HG03196 (cell line): ENCODE results near the gene TXNDC11.

ENCODE experiments used
- ATAC-seq: cut with Tn5 transposase; IDR thresholded peaks from one replicate; pipeline ENCODE4 v1.9.1; 2021; ENCODE audit not compliant: unreplicated experiment

The TXNDC11 gene

DNA sequence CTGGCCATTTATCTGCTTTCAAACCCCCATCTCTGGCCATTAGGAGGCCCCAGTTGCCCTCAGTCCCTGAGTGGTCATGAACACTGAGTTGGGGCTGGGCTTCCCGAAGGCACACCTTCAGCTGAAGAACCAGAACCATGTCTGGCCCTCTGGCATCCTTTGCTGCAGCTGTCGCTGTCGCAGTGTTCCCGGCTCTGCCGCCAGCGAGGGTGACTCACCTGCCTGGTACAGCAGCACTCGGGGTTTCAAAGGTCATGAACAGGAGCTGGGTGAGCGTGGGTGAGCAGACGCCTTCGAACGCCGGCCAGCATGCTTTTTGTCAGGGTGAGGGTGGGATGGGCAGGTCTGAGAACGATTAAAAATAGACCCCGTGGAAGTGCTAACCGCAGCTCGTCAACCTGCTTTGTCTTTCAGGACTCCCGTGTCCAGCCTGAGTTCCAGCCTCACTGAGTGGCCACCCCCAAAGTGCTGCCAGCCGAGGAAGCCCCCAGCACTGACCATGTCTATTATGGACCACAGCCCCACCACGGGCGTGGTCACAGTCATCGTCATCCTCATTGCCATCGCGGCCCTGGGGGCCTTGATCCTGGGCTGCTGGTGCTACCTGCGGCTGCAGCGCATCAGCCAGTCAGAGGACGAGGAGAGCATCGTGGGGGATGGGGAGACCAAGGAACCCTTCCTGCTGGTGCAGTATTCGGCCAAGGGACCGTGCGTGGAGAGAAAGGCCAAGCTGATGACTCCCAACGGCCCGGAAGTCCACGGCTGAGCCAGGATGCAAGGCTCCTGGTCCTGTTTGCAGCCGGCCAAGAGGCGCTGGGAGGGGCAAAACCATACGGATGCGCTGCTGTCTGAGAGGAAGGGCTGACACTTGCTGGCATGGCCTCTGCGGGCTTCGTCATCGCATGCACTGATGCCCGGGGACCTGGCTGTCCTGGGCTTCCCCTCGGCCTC, 66.8 kb downstream of the TXNDC11 start:
- ATAC-seq: no peak

DNA sequence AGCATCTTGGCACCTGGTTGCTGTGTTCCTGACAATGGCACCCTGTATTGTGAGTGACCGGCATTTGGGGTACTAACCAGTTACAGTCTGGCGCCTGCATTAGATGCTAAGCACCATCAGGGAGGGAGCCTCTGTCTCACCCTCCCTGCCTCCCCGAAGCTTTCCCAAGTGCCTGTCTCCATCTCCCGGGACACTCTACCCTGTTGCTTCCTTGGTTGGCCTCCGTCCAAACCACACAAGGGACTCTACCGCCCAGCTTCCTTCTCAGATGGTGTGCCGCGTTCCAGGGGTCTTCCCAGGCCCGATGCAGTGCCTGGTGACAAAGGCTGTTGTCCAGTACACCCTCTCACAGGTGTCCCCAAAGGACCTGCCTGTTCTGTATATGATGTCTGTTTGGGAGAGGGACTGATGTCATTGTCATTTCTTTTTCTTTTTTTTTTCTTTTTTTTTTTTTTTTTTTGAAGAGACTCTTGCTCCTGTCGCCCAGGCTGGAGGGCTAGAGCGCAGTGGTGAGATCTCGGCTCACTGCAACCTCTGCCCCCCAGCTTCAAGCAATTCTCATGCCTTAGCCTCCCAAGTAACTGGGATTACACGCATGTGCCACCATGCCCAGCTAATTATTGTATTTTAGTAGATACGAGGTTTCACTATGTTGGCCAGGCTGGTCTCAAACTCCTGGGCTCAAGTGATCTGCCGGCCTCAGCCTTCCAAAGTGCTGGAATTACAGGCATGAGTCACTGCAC, 67.7 kb downstream of the TXNDC11 start:
- ATAC-seq: no peak

DNA sequence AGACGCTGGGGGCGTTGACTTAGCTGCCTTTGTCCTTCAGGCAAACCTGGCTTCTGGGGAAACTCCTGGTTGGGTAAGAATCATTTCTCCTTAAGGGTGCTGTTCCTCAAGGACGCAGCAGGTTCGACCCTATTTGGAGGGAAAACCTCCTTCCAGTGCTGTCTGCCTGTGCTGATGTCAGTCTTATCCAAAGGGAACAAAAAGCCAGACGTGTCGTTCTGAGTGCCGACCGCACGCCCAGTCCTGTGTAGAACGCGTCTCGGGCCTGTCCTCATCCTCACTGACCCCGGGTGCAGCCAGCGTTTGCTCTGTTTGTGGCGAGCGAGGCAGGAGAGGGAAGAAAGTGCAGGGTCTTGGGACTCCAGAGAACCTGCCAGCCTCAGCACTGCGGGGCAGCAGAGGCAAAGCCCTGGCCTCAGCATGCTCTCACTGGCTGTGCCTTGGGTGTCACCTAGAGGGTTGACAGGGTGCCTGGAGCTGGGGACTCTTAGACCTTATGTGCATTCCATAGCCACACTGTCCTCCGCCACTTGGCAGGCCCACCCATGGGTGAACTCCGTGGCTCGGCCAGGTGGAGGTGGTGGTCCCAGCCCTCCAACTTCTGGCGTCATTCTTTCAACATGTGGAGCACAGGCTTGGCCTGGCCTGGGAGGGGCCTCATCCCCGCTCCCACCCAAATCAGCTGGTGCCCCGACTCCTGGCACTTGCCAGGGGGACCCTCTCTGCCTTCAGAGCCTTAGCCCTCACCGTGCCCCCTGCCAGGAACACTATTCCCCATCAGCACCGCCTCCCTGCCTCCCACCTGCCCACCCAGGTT, 68.4 kb downstream of the TXNDC11 start:
- ATAC-seq: no peak

DNA sequence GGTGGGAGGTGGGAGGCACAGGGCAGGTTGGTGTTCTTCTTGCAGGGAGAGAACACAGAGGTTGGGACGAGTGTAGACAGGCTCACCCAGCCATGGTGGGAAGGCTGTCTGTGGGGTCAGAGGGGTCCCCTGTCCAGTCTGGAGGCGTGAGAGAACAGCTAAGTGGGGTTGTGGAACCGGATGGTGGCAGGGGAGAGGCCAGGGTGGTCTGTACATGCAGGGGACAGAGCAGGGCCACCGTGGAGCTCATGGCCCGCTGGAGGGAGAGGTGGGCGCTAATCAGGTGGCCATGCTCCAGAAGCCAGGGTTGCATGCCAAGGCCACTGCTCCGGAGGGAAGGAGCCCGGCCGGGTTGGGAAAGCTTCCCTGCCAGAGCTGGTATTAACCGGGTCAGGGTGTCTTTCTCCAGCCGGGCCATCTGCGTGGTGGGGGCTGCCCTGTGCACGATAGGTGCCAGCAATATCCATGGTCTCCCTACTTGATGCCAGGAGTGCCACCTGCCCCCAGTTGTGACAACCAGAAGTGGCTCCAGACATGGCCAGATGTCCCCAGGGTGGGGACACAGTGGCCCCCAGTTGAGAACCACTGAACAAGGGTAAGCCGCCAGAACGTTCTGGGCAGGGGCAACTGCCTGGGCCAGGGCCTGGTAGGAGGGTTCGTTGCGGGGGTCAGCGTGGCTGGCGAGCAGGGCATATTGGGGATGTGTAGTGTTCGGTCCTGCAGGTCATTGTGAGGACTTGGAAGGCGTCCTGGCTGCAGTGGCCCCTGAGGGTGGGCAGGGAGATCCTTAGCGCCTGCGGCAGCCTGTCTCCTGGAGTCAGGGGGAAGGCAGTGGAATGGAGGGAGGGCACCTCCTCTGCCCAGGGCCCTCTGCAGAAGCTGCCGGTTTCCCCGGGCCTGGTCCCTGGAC, 69.3 kb downstream of the TXNDC11 start:
- no peak for ATAC-seq

DNA sequence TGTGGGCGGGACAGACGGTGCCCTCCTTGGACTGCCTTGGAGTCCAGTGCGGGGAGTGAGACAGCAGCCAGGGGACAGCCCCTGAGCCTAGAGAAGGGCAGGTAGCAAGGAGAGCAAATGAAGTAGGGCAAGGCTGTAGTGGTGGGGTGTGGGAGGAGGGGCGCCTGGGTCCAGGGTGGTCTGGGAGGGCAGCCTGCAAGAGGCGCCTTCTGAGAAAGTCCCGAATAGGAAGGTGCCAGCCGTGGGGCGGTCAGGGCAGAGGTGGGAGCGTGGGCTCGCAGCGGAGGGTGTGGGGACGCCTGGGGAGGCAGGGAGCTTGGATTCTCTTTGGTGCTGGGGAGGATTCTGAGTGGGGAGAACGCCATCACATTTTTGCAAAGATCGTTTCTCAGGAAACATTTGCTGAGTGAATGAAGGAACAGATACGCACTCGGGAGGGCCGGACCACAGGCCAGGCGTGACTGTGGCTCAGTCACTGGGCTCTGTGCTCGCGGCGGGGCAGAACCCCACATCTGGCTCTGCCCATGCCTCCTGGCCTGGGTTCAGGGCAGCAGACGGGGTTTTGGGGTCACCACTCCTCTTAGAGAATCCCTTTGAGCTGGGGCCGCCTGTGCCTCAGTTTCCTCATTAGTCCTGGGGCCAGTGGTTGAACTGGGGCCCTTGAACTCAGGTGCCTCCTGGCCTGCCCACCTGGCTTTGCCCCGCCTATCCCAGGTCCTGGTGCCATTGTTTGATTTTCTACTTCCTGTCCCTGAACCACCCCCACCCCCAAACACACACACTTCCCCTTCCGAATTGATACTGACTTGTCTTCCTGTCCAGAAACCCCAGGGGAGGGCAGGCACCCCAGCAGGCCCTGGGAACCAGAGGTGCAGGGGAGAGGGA, 70.2 kb downstream of the TXNDC11 start:
- no peak for ATAC-seq

DNA sequence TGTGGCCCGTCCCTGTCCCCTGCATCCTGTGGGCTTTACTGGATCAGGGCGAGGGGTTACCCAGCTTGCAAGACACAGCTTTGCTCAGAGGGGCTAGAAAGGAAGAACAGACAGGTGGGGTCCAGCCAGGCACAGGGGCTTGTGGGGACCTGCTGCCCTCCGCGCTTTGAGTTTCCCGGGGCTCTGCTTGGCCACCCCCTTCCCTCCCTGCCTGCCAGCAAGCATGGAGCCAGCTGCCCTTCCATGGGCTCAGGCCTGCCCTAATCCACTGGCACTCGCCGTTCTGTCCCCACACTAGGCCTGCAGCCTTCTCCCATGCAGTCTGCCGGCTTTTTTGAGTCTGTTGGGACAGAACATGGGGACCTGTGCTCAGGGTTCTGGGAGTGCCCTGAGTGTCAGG, 71.0 kb downstream of the TXNDC11 start:
- no peak for ATAC-seq

DNA sequence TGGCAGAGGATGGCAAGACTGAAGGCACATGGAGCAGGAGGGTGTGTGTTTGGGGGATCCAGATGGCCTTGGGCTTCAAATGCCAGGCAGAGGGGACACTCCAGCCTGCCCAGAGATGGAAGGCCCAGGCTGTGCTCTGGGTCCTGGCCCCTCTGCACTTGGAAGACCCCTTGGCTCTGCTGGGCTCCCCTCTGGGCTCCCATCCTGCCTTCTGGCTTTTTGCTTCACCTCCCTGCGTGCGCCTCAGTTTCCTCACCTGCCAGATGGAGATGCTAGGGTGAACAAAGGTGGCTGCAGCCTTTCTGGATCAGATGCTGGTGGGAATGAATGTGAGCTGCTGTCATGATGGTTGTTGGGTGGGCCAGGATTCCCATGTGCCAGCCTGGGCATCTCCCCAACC, 71.4 kb downstream of the TXNDC11 start:
- ATAC-seq: no peak

DNA sequence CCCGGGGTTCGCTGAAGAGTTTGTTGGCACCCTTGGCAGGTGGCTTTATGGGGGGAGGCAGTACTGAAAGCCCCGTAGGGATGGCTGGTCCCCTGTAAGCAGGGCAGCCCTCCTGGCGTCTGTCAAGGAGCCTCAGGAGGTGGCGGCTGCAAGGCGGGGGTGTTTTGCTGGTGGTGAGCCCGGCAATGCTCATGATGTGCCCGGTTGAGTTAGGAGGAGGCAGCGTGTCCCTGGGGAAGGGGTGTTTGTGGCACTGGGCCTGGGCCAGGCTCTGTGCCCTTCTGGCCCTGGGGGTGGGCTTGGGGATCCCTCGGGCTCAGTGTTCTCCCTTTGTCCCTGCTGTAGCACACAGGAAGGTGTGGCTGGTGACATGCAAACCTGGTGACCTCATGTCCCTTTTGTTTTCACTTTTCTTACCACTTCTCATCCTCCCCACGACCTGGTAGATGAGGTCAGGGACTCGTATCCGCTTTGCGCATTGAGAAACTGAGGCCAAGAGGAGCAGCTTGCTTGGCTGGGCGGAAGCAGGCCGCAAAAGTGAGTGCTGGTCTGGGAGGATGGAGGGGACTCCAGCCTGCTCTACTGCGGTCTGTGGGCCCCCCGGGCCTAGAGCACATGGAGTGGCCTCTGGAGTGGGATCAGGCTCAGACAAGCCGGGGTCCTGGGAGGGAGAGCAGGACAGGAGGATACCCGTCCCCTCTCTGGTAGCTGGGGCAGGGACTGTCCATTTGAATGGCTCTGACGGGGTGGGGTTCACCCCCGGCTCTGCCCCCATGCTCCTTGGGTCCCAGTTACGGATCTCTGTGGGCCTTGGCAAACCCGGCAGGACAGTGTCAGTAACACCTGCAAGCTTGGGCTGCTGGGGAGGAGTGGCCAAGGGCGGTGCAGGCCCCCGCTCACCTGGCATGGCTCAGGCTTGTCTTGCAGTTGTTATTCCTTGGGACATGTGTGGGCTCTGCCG, 72.2 kb downstream of the TXNDC11 start:
- ATAC-seq: peak; percentile 29

DNA sequence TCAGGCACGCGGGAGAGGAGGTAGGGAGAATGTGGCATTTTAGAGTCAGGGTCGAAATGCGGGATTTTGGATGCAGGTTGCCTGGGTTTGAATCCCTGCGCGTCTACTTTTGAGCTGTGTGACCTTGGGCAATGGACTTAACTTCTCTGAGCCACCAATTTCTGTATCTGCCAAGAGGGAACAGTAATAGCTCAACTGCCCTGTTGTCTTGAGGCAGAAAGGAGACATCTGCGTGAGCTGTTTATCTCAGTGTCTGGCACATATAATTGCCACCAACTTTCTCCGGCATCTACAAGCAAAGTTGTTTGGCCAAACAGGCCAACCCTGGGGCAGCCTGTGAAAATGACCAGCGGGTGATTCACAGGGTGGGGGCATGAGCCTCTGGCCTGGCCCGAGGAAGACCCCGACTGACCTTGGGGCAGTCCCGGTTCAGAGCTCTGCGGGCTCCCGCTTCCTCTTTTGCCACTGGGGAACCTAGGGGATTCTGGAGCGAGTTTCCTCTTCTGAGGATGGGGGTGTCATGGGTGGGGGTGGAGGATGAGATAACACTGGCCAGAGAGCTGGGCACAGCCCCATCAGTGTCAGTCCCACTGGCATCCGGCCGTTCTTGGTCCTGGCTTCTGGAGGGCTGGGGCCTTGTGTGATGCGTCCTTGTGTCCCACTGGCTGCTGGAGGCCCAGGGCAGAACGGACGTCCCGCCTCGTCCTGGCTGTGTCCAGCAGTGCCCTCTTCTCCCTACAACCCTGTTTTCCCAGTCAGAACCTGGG, 73.1 kb downstream of the TXNDC11 start:
- no peak for ATAC-seq

DNA sequence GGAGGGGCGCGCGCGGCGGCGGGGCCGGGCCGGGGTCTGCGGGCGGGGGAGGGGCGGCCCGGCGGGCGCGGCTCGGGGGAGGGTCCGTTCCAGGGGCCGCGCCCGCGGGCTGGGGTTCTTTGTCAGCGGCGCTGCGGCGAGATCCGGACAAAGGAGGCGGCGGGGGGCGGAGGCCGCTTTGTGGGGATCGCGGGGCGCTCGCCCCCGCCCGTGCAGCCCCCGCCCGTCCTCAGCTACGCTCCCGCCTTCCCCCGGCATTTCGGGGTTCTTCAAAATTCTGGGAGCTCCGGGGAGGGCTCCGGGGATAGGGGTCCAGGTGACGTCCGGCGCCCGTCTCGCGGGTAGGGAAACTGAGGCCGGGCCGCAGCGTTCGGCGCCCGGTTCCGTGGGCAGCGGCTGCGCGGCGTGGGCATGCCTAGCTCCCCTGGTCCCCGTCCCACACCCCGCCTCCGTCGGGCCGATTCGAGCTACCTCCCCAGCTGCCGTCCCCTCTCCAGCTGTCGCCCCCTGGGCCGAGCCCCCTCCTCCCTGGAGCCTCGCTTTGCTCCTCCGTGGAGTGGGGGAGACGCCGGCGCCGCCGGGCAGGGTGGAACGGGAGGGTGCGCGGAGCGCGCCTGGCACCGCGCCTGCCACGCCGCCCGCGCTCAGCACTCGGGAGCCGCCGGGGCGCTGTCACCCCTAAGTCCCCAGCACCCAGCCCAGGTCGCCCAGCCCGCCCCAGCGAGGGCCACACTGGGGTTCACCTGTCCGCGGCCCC, 73.9 kb downstream of the TXNDC11 start:
- ATAC-seq: no peak

DNA sequence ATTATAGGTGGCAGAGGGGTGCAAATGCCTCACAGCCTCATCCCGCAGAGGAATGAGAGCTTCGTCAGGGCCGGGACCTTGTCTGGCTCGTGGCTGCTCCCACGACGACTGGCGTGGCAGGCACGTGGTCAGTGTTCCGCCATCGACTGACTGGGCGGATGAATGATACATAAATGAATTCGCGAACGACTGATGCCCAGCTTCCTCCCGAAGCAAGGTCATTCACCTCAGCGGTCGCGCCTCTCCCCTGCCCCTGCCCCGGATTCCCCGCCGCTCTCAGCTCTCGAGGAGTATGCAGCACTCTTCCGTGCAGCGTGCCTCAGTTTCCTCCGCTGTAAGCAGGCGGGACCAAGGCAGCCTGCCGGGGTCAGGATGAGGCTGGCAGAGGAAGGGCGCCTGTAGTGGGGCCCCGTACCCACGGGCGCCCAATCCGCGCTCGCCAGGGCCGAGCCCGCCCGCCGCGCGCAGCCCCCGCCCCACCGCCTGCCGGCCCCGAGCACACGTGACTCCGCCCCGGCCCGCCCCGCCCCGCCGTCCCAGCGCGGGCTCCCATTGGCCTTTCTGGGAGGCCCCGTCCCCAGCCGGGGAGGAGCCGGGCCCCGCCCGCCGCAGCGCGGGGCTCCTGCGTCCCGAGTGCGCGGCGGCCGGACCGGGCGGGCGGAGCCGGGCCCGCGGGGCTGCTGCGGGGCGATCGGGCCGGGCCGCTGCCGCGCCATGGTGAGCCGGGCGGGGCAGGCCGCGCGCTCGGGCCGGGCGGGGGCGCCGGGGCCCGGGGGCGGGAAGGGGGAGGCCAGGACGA, 74.6 kb downstream of the TXNDC11 start, which contains the start of gene SNN:
Gene SNN (plus strand): TSS at position 632 of the 799 bp plus-strand sequence. CDS start 7,605 bp downstream, outside the sequence.
- ATAC-seq: peak; percentile 37

DNA sequence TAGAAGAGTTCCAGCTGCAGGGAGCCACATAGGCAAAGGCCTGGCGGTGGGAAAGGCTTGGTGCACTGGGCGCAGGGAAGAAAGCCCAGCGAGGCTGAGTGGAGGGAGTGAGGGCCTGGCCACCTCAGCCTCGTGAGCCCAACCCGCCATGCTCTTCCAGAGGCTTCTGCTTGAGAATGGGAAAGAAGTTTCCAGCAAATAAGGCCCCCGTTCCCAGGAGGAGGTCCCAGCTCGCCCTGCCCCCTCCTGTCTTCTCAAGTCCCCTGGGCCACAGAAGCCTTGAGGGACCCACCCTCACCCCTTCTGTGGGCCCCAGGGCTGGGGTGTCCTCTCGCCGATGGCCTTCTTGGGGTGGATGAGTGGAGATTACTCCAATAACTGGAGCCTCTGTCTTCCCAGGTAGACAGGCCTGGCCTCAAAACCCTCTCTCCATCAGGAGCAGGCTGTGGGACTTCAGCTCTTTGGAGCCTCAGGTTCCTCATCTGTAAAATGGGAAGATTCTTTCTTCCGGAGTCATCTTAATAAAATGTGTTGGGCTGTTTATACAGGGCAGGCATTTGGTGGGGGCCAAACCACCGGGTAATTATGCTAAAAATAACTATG, 75.3 kb downstream of the TXNDC11 start:
- ATAC-seq: no peak

DNA sequence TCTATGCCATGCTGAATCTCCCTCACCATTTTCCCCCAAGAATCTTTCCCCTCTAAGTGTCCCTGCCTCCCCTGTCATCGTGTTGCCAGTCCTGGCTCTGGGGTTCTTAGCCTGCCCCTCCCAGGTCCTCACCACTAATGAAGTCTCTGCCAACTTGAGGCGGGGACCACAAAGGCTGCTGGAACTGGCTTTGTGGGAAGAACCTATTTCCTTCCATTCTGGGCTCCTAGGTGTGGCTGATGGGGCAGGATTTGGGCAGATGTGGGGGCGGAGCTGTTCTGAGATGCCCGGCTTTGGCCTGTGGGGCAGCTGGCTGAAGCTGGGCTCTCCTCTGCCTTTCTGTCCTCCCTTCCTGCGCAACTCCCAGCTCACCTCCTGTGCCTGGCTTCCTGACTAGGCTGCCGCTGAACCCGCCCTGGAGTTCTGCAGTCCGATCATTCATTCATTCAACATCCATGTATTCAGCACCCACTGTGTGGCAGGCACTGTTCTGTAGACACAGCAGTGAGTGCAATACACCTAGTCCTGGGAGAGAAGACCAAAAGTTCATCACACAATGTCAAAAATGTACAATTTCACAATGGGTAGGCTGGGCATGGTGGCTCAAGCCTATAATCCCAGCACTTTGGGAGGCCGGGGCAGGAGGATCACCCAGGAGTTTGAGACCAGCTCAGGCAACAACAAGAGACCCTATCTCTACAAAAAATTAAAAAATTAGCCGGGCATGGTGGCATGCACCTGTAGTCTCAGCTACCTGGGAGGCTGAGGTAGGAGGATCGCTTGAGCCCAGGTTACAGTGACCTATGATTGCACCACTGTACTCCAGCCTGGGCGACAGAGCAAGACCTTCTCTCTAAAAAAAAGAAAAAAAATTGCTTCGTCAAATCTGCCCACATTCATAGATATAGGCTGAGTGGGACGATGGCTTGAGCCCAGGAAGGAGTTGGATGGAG, 76.3 kb downstream of the TXNDC11 start:
- no peak for ATAC-seq

DNA sequence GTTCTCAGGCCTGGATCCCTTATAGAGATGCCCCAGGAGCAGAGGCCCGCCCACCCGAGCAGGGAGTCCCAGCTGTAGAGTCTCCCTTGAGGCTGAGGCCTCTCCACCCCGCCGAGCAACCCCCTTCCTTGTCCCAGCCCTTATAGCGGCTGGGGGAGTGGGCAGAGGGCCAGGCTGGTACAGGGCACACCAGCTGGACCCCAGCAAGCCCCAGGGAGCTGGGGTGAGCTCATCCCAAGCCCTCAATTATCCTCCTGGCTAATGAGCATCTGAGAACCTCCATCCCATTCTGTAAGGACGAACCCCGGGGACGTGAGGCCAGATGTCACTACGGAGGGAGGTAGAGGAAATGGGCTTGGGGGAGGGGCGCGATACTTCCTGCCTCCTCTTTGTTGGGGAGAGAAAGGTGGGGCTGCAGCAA, 77.6 kb downstream of the TXNDC11 start:
- no peak for ATAC-seq
